ENCODE results near the gene SLC46A3. TPM values are rescaled to one million over a fixed set of nuclear protein-coding genes. Genes with fewer than 3 reads are reported as not detected.

Gene SLC46A3
- total and polyA plus RNA-seq, 10 of the 15 experiments (the other 5 are each of a cell fraction or from before 2014, with no cell fraction given) = 2.9 to 15.6 (median 9.4) TPM

GRCh38 chr13:28741084-28741491, 22.3 kb upstream of the SLC46A3 start:
- intact Hi-C loops (cut with micrococcal nuclease; ENCODE audit: unreplicated experiment) = no loop called here
- SMC1A ChIA-PET (ENCODE audit: uncharacterized antibody, unreplicated experiment) = no interaction called here

More at GRCh38 chr13:28741084-28741491, 22.3 kb upstream of the SLC46A3 start:
- peak; percentile 75 for ATAC-seq
- Histone ChIP-seq H3K4me1 (ENCODE audit: control insufficient read depth, insufficient read depth, low read length) (peaks cover 4% of the 10 kb centered on the region; the same call in 1 of the 2 replicates), H3K36me3 (ENCODE audit: control insufficient read depth in 2 of 2, insufficient read depth in 2 of 2, low read length in 1 of 2) (no peaks in the 10 kb centered on the region), H3K9ac (ENCODE audit: control insufficient read depth, insufficient read depth, low read length) (no peak overlapping the region), H3K27ac (ENCODE audit: control insufficient read depth, insufficient read depth) (no peak overlapping the region), H3K4me2 (ENCODE audit: control insufficient read depth, insufficient read depth) (no peak overlapping the region), H3K9me3 (replicated peaks; ENCODE audit: control insufficient read depth, insufficient read depth, low read length) (no peaks in the 10 kb centered on the region), H3K4me3 (no peak overlapping the region), H3K27me3 (replicated peaks in 1 of 2; ENCODE audit: control insufficient read depth in 2 of 2, insufficient read depth in 2 of 2, low read length in 1 of 2) (no peaks in the 10 kb centered on the region), H4K20me1 (ENCODE audit: control insufficient read depth, insufficient read depth) (no peaks in the 10 kb centered on the region), H3K79me2 (ENCODE audit: control insufficient read depth, insufficient read depth, low read length) (no peaks in the 10 kb centered on the region), H2AFZ (ENCODE audit: control insufficient read depth, low read depth, low read length) (no peak overlapping the region; the same call in 1 of the 2 replicates)
- POLR2A ChIA-PET = no interaction called here
- no peak for DNase-seq (ENCODE audit: low read depth, low spot score)
- TF ChIP-seq IKZF2 (IDR thresholded peaks at IDR 0.05) = 0 out of 4 replicates have a peak, but pooled peaks of 1 of the 2 experiments have one; percentile 27
- 0 out of 2 replicates have a peak, but pooled peaks have one; percentile 19 for TF ChIP-seq IKZF1 (conservative IDR thresholded peaks at IDR 0.05)
- no peak for TF ChIP-seq NRF1 (conservative IDR thresholded peaks at IDR 0.05; ENCODE audit: low read depth, low read length)
- TF ChIP-seq SPI1 (IDR thresholded peaks at IDR 0.05; ENCODE audit: borderline replicate concordance, insufficient read depth, low read depth, low read length) = peak; percentile 64
- no peak for TF ChIP-seq IRF5 (IDR thresholded peaks at IDR 0.05; ENCODE audit: borderline replicate concordance)
- TF ChIP-seq SMAD5 (IDR thresholded peaks at IDR 0.05; ENCODE audit: low read depth) = no peak
- TF ChIP-seq PKNOX1 (IDR thresholded peaks at IDR 0.05) = no peak
- no peak for TF ChIP-seq BCLAF1 (IDR thresholded peaks at IDR 0.05)
- no peak for TF ChIP-seq BCL11A (IDR thresholded peaks at IDR 0.05; ENCODE audit: low read depth, low read length)
- no peak for TF ChIP-seq NBN (IDR thresholded peaks at IDR 0.05)
- TF ChIP-seq ESRRA (IDR thresholded peaks at IDR 0.05; ENCODE audit: low read length) = no peak
- TF ChIP-seq RUNX3 (IDR thresholded peaks at IDR 0.05; ENCODE audit: low read length) = no peak
- TF ChIP-seq CUX1 (IDR thresholded peaks at IDR 0.05; ENCODE audit: insufficient replicate concordance, low read depth, low read length) = no peak
- no peak for FAIRE-seq
- CTCF ChIA-PET = no interaction called here
- WGBS (ENCODE audit: insufficient coverage, insufficient replicate concordance, low lambda C conversion rate, missing lambda C conversion rate) = 0% methylated on average over 1 of the region's 1 CpG
- in situ Hi-C loops (cut with MboI) = no loop called here
- BruUV-seq (replicated peaks) = no TSS peak
- RAD21 ChIA-PET (ENCODE audit: unreplicated experiment) = no interaction called here

Measured in GM12878 (cell line).